ENCODE measurements around the gene PARVG. TPM values are rescaled to one million over a fixed set of nuclear protein-coding genes. Genes with fewer than 3 reads are reported as not detected.

The PARVG gene
- total and polyA plus RNA-seq, 12 donors, result 1.4 to 61.1 (median 14.8) TPM

DNA sequence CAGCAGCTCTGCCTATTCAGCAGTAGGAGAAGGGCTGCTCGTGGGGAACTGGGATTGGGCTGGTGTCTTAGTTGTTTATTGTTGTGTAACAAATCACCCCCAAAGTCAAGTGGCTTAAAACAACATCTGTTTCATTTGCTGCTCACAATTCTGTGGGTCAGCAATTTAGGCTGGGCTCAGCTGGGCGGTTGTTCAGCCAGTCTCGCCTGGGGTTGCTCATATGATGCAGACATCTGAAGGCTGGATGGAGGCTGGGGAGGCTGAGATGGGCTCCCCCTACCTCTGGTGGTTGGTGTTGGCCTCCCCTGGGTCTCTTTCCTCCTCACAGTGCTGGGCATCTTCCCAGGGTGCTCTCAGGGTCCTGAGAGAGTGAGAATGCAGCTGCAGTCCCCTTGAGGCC is 43.3 kb upstream of the PARVG start:
- Histone ChIP-seq H3K27ac (no peak overlapping the region), H3K4me1 (replicated peaks in 1 of 2) (no peaks in the 10 kb centered on the region), H3K4me3 (no peak overlapping the region), H3K9me3 (replicated peaks in 1 of 3) (no peaks in the 10 kb centered on the region), H3K27me3 (no peaks in the 10 kb centered on the region), H3K36me3 (replicated peaks in 1 of 2) (peaks cover 0 to 20% of the 10 kb centered on the region in 2 donors)
- no peak for DNase-seq
- intact Hi-C loops (cut with DNase I), result no loop called here
- 96 to 100% (median 97%) methylated on average over 3 of the region's 3 CpGs for WGBS, 4 donors
- TF ChIP-seq POLR2A (IDR thresholded peaks at IDR 0.05), result no peak
- no peak for TF ChIP-seq CTCF (IDR thresholded peaks at IDR 0.05)

DNA sequence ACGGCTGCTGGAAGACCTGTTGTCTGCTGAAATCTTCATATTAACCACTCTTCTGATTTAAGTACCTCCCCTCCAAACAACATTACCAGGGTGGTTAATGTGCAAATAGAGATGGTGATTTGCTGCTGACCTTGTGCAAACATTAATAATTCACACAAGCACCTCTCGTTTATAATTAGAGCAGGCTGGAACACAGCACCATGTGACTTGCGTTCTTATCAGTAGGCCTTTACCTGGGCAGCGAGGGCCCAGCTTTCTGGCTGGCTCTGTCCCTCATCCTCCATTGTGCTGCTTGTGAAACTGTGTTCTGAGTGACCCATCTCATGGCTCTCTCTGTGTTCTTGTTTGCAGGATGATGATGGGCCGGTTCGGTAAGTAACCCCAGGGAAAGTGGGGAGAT is 41.0 kb upstream of the PARVG start:
- intact Hi-C loops (cut with DNase I), result no loop called here
- Histone ChIP-seq H3K4me1 (replicated peaks in 1 of 2) (no peaks in the 10 kb centered on the region), H3K36me3 (replicated peaks in 1 of 2) (peaks cover 0 to 20% of the 10 kb centered on the region in 2 donors), H3K27me3 (no peaks in the 10 kb centered on the region), H3K27ac (no peak overlapping the region), H3K4me3 (no peak overlapping the region), H3K9me3 (replicated peaks in 1 of 3) (no peaks in the 10 kb centered on the region)
- no peak for DNase-seq
- TF ChIP-seq POLR2A (IDR thresholded peaks at IDR 0.05) (no peak), CTCF (IDR thresholded peaks at IDR 0.05) (no peak)
- WGBS, 4 donors, result 92 to 95% (median 95%) methylated on average over 6 of the region's 6 CpGs

DNA sequence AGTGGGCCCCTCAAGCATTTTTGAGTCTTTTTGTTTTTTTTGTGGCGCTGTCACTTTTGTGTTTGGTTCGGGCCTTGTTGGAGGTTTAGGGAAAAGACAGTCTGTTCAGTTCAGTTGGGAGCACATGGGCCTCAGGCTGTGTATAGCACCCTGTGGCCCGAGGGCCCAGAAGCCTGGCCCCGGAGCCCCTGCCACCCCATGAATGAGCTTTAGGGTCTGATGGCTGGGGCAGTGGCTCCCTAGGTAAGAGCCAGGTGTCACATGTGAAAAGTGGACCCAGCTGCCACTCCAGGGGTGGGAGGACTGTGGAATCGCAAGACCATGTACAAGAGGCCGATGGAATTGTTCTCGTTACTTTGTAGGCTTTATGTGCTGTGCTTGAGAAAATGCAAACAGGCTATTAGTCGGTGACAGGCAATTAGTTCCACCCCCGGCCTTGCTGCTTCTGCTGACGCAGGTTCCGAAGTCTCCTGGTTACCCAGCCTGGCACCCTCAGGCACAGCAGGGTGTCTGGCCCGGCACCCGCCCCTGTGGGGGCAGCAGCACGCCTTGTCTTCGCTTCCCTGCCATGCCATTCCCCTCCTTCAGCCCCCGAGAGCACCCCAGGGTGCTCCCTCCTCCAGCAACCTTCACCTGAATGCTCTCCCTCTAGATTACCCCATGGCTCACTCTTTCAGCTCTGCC is 38.2 kb upstream of the PARVG start:
- TF ChIP-seq CTCF (IDR thresholded peaks at IDR 0.05) (no peak), POLR2A (IDR thresholded peaks at IDR 0.05) (no peak)
- DNase-seq, result peak in 1 of 7 donors; percentile 81
- H3K9me3 ChIP-seq (replicated peaks in 1 of 3), result no peaks in the 10 kb centered on the region
- H3K36me3 ChIP-seq (replicated peaks in 1 of 2), result peaks cover 0 to 3% of the 10 kb centered on the region in 2 donors
- WGBS, 4 donors, result 88 to 89% (median 89%) methylated on average over 11 to 16 of the region's 16 CpGs
- H3K27ac ChIP-seq, result no peak overlapping the region
- H3K4me1 ChIP-seq (replicated peaks in 1 of 2), result no peaks in the 10 kb centered on the region
- intact Hi-C loops (cut with DNase I), result no loop called here
- H3K4me3 ChIP-seq, result no peak overlapping the region
- H3K27me3 ChIP-seq, result no peaks in the 10 kb centered on the region

DNA sequence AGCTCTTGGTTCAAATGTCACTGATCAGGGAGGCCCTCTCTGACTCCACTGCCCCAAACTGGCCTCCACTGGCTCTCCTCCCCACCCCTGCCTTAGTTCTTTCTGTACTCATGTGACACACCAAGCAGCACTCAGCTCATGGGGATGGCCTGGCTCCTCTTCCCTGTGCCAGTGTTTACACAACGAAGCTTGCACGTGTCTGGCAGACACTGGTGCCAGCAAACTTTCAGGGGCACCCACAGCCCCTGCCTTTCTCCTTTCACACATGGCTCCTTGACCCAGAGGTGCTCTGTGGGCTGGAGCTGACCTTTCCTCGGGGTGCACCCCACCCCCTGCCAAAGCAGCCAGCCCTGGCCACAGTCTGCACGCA is 37.6 kb upstream of the PARVG start:
- Histone ChIP-seq H3K36me3 (replicated peaks in 1 of 2) (no peaks in the 10 kb centered on the region), H3K27me3 (no peaks in the 10 kb centered on the region), H3K4me3 (no peak overlapping the region), H3K4me1 (replicated peaks in 1 of 2) (no peaks in the 10 kb centered on the region), H3K27ac (no peak overlapping the region), H3K9me3 (replicated peaks in 1 of 3) (no peaks in the 10 kb centered on the region)
- no peak for DNase-seq
- WGBS, 4 donors, result 65 to 79% (median 75%) methylated on average over 4 of the region's 4 CpGs
- intact Hi-C loops (cut with DNase I), result no loop called here
- no peak for TF ChIP-seq POLR2A (IDR thresholded peaks at IDR 0.05)
- TF ChIP-seq CTCF (IDR thresholded peaks at IDR 0.05), result no peak
